ENCODE data around the gene ARHGEF17.
"Not testable (repeated sequence)": the region's sequence is repeated elsewhere in the genome, so short reads cannot be mapped to it uniquely, and the experiment has no call there.

ARHGEF17 gene

GRCh38 chr11:73273222-73273895 is 34.7 kb upstream of the ARHGEF17 start:
- peak; percentile 22 for DNase-seq

GRCh38 chr11:73274191-73274590 is 33.9 kb upstream of the ARHGEF17 start:
- DNase-seq, result not testable (repeated sequence)

GRCh38 chr11:73274722-73275380 is 33.2 kb upstream of the ARHGEF17 start:
- DNase-seq, result peak; percentile 35

- DNase-seq, result peak; percentile 32
These were observed 32.7 kb upstream of the ARHGEF17 start for GRCh38 chr11:73275381-73275750.

GRCh38 chr11:73277467-73277866 is 30.6 kb upstream of the ARHGEF17 start:
- DNase-seq, result peak; percentile 5

GRCh38 chr11:73280626-73281025 is 27.4 kb upstream of the ARHGEF17 start:
- no peak for DNase-seq

GRCh38 chr11:73281201-73281741 is 26.8 kb upstream of the ARHGEF17 start:
- DNase-seq, result no peak

GRCh38 chr11:73281796-73282660 is 26.0 kb upstream of the ARHGEF17 start:
- DNase-seq, result no peak

GRCh38 chr11:73283276-73284000 is 24.6 kb upstream of the ARHGEF17 start:
- DNase-seq, result no peak

GRCh38 chr11:73284106-73284505 is 24.0 kb upstream of the ARHGEF17 start:
- no peak for DNase-seq

GRCh38 chr11:73285721-73286120 is 22.4 kb upstream of the ARHGEF17 start:
- no peak for DNase-seq

GRCh38 chr11:73286240-73286810 is 21.8 kb upstream of the ARHGEF17 start:
- DNase-seq, result no peak

GRCh38 chr11:73287400-73288101 is 20.5 kb upstream of the ARHGEF17 start:
- no peak for DNase-seq

- DNase-seq, result no peak
These were observed 19.7 kb upstream of the ARHGEF17 start for GRCh38 chr11:73288192-73288872.

GRCh38 chr11:73288873-73289707 is 19.0 kb upstream of the ARHGEF17 start:
- peak; percentile 80 for DNase-seq

- no peak for DNase-seq
These were observed 17.5 kb upstream of the ARHGEF17 start for GRCh38 chr11:73290536-73290935.

GRCh38 chr11:73291196-73291595 is 16.9 kb upstream of the ARHGEF17 start:
- DNase-seq, result no peak

GRCh38 chr11:73291781-73292524 is 16.1 kb upstream of the ARHGEF17 start:
- DNase-seq, result no peak

- DNase-seq, result peak; percentile 68
These were observed 15.6 kb upstream of the ARHGEF17 start for GRCh38 chr11:73292525-73292894.

All from right forelimb (tissue), 1 donor.